ENCODE results near the gene ACBD3.

ACBD3 gene

GRCh38 chr1:226211181-226211821 lies 24.8 kb upstream of the ACBD3 start:
- no peak overlapping the region for H2AFZ ChIP-seq (ENCODE audit: low read length)
- no peaks in the 10 kb centered on the region for H3K9me2 ChIP-seq (replicated peaks; ENCODE audit: insufficient read depth, low read length)
- no peak overlapping the region for H3K9ac ChIP-seq (ENCODE audit: low read length)
- H3K27ac ChIP-seq (ENCODE audit: low read length): no peak overlapping the region
- no peaks in the 10 kb centered on the region for H3K36me3 ChIP-seq (replicated peaks; ENCODE audit: insufficient read depth, low read length)
- H3K27me3 ChIP-seq (replicated peaks; ENCODE audit: insufficient read depth, low read length): no peaks in the 10 kb centered on the region
- no peaks in the 10 kb centered on the region for H3K4me1 ChIP-seq (ENCODE audit: low read length)
- no peak for DNase-seq
- no peaks in the 10 kb centered on the region for H3F3A ChIP-seq (ENCODE audit: insufficient read depth, low read length)
- H3K9me3 ChIP-seq (replicated peaks; ENCODE audit: insufficient read depth, low read length): no peaks in the 10 kb centered on the region
- H3K79me2 ChIP-seq (ENCODE audit: low read length): no peaks in the 10 kb centered on the region
- no peak for TF ChIP-seq CTCF (IDR thresholded peaks at IDR 0.05; ENCODE audit: low read length)
- TF ChIP-seq EZH2 (optimal IDR thresholded peaks at IDR 0.05; ENCODE audit: low read depth, low read length): no peak
- H3K4me3 ChIP-seq (ENCODE audit: low read length): no peak overlapping the region
- no peaks in the 10 kb centered on the region for H4K20me1 ChIP-seq (ENCODE audit: insufficient read depth, low read length)
- no peak overlapping the region for H3K4me2 ChIP-seq (ENCODE audit: low read depth, low read length)

GRCh38 chr1:226210571-226211176 lies 24.1 kb upstream of the ACBD3 start:
- Histone ChIP-seq H3K36me3 (replicated peaks; ENCODE audit: insufficient read depth, low read length) (no peaks in the 10 kb centered on the region), H3K4me1 (ENCODE audit: low read length) (no peaks in the 10 kb centered on the region), H4K20me1 (ENCODE audit: insufficient read depth, low read length) (no peaks in the 10 kb centered on the region), H3K27me3 (replicated peaks; ENCODE audit: insufficient read depth, low read length) (no peaks in the 10 kb centered on the region), H3K9me2 (replicated peaks; ENCODE audit: insufficient read depth, low read length) (no peaks in the 10 kb centered on the region), H2AFZ (ENCODE audit: low read length) (no peak overlapping the region), H3K9me3 (replicated peaks; ENCODE audit: insufficient read depth, low read length) (no peaks in the 10 kb centered on the region), H3K9ac (ENCODE audit: low read length) (no peak overlapping the region), H3K4me2 (ENCODE audit: low read depth, low read length) (no peak overlapping the region), H3K79me2 (ENCODE audit: low read length) (no peaks in the 10 kb centered on the region), H3K4me3 (ENCODE audit: low read length) (no peak overlapping the region), H3K27ac (ENCODE audit: low read length) (no peak overlapping the region), H3F3A (ENCODE audit: insufficient read depth, low read length) (no peaks in the 10 kb centered on the region)
- DNase-seq: no peak
- no peak for TF ChIP-seq CTCF (IDR thresholded peaks at IDR 0.05; ENCODE audit: low read length)
- no peak for TF ChIP-seq EZH2 (optimal IDR thresholded peaks at IDR 0.05; ENCODE audit: low read depth, low read length)
- TF ChIP-seq EZH2phosphoT487 (IDR thresholded peaks at IDR 0.05; ENCODE audit: low read length): no peak

GRCh38 chr1:226209307-226210059 lies 22.9 kb upstream of the ACBD3 start:
- Histone ChIP-seq H3K9me2 (replicated peaks; ENCODE audit: insufficient read depth, low read length) (no peaks in the 10 kb centered on the region), H3K4me1 (ENCODE audit: low read length) (no peaks in the 10 kb centered on the region), H3K27me3 (replicated peaks; ENCODE audit: insufficient read depth, low read length) (no peaks in the 10 kb centered on the region), H3K9ac (ENCODE audit: low read length) (no peak overlapping the region), H3F3A (ENCODE audit: insufficient read depth, low read length) (no peaks in the 10 kb centered on the region), H3K9me3 (replicated peaks; ENCODE audit: insufficient read depth, low read length) (no peaks in the 10 kb centered on the region), H3K4me3 (ENCODE audit: low read length) (no peak overlapping the region), H3K79me2 (ENCODE audit: low read length) (no peaks in the 10 kb centered on the region), H2AFZ (ENCODE audit: low read length) (no peak overlapping the region), H3K36me3 (replicated peaks; ENCODE audit: insufficient read depth, low read length) (no peaks in the 10 kb centered on the region), H3K27ac (ENCODE audit: low read length) (no peak overlapping the region), H3K4me2 (ENCODE audit: low read depth, low read length) (no peak overlapping the region), H4K20me1 (ENCODE audit: insufficient read depth, low read length) (no peaks in the 10 kb centered on the region)
- DNase-seq: no peak
- no peak for TF ChIP-seq CTCF (IDR thresholded peaks at IDR 0.05; ENCODE audit: low read length)
- TF ChIP-seq EZH2phosphoT487 (IDR thresholded peaks at IDR 0.05; ENCODE audit: low read length): no peak
- no peak for TF ChIP-seq EZH2 (optimal IDR thresholded peaks at IDR 0.05; ENCODE audit: low read depth, low read length)
